T-helper 2 cell treated with Interferon-gamma antibody and Interleukin-4, amounts not matched to agents 100 ng/mL and 5 ng/mL, for 36 hours (primary cell): ENCODE results near the gene MBNL1. TPM values are rescaled to one million over a fixed set of nuclear protein-coding genes. Genes with fewer than 3 reads are reported as not detected.

Experiments
- intact Hi-C: fragments of 100-400 bp; cut with micrococcal nuclease; formaldehyde crosslinking; loops from one replicate; pipeline ENCODE4 v1.15.1; 2023
- total RNA-seq: library from RNA; stranded (reverse); gene quantifications from 2 replicates; pipeline ENCODE4 v1.2.3, GENCODE V29; 2022

MBNL1 gene
- total RNA-seq, 1 donor from 2014 or later = 396 TPM

DNA sequence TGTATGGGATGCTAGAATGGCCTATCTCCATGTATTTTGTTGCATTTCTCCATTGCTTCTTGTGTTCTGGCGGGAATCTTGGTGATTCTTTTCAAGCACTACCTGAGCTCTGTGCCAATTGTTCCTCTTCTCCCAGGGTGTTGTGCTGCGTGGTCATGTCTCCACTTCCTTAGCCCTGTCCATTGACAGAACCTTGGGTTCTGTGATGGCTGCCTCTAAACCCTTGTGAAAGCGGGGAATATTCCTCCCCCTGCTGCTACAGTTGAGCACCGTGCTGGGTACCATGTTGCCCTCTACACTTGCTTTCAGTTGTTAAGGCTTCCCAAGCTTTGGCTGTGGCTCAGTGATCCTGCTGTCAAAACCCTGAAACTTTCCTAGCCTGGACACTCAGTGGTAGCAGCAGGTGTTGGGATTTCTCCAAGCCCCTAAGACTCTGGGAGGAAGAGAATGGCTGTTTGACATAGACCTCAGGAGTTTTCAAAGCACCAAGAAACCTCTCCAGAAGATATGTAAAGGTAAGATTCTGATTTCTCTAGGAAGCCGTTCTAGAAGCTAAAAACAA, 69.5 kb downstream of the MBNL1 start:
- intact Hi-C loops = no loop called here

DNA sequence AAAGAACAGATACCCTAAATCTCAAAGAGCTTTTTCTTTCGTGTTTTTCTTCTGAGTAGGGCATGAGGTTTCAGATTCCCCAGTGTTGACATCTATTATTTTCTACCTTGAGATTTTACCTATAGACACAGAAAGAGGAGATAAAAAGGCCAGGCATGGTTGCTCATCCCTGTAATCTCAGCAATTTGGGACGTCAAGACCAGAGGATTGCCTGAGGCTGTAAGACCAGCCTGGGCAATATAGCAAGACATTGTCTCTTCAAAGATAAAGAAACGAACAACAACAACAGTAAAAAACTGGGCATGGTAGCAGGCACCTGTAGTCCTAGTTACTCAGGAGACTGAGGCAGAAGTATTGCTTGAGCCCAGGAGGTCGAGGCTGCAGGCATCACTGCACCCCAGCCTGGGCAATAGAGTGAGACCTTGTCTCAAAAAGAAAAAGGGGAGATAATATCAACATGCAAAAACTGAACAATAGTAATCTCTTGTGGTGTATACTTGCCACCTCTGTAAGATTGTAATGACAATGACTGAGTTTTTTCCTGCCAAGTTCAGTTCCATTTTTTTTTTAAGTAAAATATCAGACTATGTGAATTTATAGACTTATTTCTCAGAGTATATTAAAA, 71.3 kb downstream of the MBNL1 start:
- intact Hi-C loops = no loop called here

- intact Hi-C loops = no loop called here
Measured at GRCh38 chr3:152345233-152345632, 76.5 kb downstream of the MBNL1 start.

GRCh38 chr3:152346058-152346457, 77.3 kb downstream of the MBNL1 start:
- intact Hi-C loops = no loop called here

DNA sequence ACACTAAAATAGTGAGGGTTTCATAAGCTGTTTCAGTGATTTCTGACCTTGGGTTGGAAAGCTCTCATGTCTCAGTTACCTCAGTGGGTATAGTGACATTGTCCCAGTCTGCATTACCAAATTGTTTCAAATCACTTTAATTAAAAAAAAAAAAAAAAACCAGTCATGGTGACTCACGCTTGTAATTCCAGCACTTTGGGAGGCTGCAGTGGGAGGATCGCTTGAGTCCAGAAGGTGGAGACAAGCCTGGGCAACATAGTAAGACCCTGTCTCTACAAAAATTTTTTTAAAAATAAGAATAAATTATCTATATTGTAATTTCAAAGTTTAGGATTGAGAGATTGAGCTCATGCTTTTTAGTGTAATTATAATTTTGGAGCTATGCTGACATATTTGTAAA, 78.0 kb downstream of the MBNL1 start:
- intact Hi-C loops = no loop called here

GRCh38 chr3:152348436-152349177, 79.9 kb downstream of the MBNL1 start:
- intact Hi-C loops = no loop called here

DNA sequence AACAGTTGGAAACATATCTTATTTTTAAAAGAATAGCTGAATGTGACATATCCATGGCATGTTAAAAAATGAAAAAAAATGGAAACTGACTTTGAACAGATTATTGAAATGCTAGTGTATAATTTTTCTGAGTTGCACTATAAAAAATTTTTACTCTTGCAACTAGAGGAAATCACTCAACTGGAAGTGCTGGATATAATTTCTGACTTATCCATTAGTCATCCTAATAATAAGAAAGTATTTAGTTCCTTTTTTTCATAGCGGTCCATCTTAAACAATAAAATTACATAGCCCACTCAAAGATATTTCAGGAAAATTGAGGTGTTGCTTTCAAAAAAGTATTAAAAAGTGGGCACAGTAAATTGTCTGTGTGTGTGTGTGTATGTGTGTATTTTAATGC, 80.7 kb downstream of the MBNL1 start:
- intact Hi-C loops = no loop called here

DNA sequence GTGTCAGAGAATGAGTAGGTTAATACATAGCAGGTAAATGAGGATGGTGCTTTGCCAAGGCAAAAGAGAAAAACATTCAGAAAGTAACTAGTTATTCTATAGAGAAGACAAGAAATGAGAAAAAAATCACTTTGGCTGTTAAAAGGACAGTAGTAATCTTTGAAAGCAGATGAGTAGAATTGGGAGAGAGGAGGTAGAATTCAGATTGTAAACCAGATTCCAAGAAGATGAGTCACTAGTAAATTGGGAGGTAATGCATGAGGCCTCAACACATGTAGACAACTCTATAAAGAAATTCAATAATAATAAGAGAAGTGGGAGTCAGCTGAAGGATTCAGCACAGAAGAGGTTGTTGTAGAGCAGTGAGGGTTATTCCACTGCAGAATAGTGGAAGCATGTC, 81.4 kb downstream of the MBNL1 start:
- intact Hi-C loops = no loop called here

GRCh38 chr3:152350776-152351175, 82.0 kb downstream of the MBNL1 start:
- intact Hi-C loops = no loop called here

DNA sequence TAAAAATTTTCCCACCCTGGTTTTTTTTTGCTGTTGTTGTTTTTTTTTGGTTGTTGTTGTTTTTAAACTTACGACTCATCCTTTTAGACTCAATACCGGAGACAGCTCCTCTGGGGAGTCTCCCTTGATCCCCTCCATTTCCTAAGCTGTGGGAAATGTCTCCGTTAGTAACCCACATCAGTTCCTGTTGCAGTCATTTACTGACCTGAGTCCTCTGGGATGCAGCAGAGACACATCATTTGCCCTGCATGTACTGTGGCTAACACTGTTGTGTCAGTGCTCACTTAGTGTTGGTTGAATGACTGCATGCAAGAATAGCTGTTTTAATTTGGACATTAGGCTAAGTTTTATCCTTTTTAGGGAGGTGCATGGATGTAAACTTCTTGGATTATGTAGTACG, 83.8 kb downstream of the MBNL1 start:
- intact Hi-C loops = no loop called here

DNA sequence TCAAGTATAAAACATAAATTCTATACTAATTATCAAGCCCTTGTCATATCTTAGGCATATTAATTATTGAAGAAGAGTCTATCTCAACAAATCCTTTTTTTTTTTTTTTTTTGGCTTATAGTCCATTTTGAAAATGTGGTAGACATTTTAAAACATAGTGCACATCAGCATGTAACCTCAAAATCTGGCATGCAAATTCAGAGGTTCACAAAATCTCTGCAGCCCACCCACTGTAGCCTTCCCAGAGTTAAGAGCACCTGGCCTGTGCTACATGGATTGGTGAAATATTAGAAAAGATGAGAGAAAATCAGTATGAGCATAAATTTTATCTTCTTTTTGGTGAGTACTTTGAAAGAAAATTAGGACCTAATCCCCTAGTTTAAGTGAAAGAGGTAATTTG, 84.8 kb downstream of the MBNL1 start:
- intact Hi-C loops = no loop called here

DNA sequence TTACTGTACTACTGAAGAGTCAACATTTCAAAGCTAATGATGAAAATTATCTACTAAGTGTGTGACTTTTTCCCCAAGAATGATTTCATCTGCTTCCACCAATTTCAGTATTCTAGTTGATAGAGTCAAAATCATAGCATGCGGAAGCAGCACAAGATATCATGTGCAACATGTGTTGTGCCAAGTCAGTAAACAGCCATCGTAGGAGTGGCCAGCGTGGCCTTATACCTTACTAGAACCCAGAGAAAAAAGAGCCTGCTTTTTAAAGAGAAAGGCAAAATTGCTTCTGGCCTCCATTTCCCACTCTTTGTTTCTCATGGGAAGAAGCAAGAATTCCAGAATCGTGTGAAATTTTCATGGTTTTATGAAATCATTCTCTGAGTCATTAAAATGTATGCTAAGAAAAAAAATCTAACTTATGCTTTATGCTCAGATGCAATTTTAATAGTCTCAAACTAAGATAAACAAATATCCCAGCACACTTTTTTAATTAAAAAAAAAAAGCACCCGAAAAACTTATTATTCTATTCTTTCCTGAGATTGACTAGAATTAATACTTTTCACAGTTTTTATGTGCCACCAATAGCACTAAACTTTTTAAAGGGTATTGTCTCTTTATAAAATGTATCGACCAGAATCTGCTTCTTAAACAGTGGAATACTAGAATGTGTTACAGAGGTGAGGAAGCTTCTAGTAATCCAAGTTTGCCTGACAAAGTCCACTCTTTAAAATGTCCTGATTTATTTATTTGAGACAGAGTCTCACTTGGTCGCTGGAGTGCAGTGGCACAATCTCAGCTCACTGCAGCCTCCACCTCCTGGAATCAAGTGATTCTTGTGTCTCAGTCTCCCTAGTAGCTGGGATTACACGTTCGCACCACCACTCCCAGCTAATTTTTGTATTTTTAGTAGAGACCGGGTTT, 87.3 kb downstream of the MBNL1 start:
- intact Hi-C loops = no loop called here

DNA sequence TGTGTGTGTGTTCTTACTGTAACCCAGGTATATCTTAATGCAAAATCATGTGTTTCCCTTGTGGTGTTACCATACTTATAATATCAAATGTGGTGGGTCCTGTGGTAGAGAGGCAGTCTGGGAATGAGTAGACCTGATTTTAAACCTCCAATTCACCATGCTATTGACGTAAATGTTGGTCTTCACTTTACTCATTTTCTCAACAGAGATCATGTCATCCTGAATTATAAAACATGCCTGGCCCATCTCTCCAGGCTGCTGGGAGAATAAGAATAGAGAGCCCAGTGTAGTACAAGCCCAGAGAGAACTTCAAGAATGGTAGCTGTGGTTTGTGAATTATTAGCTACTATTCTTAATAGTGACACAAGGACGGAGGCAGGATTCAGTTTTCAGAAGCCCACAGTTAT, 88.1 kb downstream of the MBNL1 start:
- intact Hi-C loops = no loop called here

GRCh38 chr3:152357587-152357986, 88.9 kb downstream of the MBNL1 start:
- intact Hi-C loops = no loop called here

- intact Hi-C loops = no loop called here
Measured at GRCh38 chr3:152359385-152360248, 90.9 kb downstream of the MBNL1 start.

DNA sequence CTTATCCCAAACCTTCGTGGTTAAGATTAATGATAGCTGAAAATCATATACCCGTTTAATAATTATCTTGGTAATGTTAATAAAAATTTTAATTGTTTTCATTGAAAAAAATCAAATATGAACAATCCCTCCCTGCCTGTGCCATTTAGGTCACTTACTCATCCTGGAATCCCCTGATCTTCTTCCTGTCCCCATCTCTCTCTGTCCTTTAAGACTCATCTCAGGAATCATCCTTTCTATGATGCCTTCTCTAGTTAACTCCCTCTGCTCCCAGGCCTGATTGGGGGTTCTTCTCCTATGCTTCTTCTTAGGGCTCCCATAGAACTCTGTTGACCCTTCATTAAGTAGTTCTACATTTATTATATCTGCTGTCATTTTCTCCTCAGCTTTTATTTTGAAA, 91.6 kb downstream of the MBNL1 start:
- intact Hi-C loops = no loop called here

DNA sequence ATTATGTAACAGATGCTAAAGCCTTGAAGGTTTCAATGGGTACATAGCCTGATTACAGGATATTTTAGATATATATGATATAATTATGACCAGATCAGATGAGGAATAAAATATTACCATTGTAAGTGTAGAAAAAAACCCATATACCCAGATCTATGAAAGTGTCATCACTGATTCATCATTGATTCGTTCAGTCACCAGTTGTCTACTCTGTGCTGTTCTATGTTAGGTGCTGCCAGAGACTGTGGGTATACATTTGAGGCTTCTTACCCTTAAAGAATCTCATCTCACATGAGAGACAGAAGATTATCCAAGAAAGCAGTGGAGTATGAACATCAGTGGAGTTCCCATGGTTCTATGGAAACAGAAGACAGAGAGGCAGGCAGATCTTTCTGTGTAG, 92.2 kb downstream of the MBNL1 start:
- intact Hi-C loops = no loop called here

DNA sequence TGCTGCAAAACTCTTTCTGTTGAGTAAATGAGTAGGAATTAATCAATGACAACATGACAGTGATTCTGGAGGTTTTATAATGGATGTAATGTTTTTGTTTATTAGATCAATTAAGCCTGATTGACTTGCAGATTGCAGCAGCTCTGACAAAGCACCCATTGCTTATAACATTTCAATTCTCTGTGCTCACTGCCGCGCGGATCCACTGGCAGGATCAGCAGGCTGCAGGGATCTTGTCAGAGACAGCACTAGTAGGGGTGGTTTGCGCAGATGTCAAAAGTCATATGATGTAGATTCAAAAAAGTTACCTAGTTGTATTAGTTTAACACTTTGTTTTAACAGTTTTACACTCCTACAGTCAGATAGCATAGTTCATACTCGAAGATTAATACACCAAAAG, 93.4 kb downstream of the MBNL1 start:
- intact Hi-C loops = no loop called here

- intact Hi-C loops = no loop called here
Measured at GRCh38 chr3:152364237-152364636, 95.5 kb downstream of the MBNL1 start.

DNA sequence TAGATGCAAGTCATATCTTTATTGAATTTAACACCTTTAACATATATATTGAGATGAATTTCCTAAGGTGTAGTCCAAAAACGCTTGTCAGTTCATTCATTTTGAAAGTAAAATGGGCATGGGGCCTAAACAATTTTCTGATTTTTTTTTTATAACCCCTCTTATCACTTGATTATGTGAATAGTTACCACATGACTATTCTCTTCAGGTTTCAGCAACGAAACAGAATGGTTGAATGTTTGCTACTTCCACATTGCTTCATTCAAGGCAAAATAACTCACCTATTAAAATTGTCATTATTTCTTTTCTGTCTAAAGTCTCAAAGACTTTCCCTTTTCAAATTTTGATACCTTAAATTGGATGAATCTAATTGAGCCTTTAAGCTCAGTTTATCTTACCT, 96.4 kb downstream of the MBNL1 start:
- intact Hi-C loops = no loop called here
